Endothelial cell of umbilical vein (primary cell): ENCODE results near the gene NPLOC4. TPM values are rescaled to one million over a fixed set of nuclear protein-coding genes. Genes with fewer than 3 reads are reported as not detected.

ENCODE experiments used
- BruUV-seq: library from RNA; stranded (reverse); fragments of 400-500 nt; replicated peaks from 2 replicates; lab custom pipeline; 2021; lab: Mats Ljungman, UMichigan
- CTCF ChIA-PET: fragments of 300-600, 350-600 bp; sonication (Branson Sonifier 250); formaldehyde crosslinking; loops from one replicate; lab custom pipeline; 2021; ENCODE audit warnings: antibody characterized with exemption, inconsistent platforms; lab: Charles Lee
- POLR2A ChIA-PET: fragments of 300-600, 350-600 bp; sonication (Branson Sonifier 250); formaldehyde crosslinking; loops from one replicate; lab custom pipeline; 2021; ENCODE audit warnings: antibody characterized with exemption, inconsistent platforms; lab: Charles Lee
- DNase-seq: peaks from one replicate; pipeline ENCODE4 v3.0.0-alpha.2; 2011; ENCODE audit warnings: low read depth, low spot score
- FAIRE-seq: peaks from 2 replicates; lab custom pipeline; 2011; peaks lifted over from hg19 to GRCh38; lab: Jason Lieb, UNC
- H2AFZ ChIP-seq: 2 replicates; pipeline ENCODE4 v1.6.0; 2012; ENCODE audit warnings: low read depth, low read length, control low read depth, inconsistent platforms
- H3K27ac ChIP-seq: 2 replicates; pipeline ENCODE4 v1.5.1; 2011; ENCODE audit warnings: low read depth, mild to moderate bottlenecking, control low read depth, low read length, moderate library complexity; ENCODE audit not compliant: insufficient read depth
- H3K27me3 ChIP-seq, 2 experiments: 2 replicates each; pipeline versions ENCODE4 v1.6.0 to v1.6.1; 2011; ENCODE audit warnings: low read length in 2 of 2, mixed read lengths in 1 of 2; ENCODE audit not compliant: control insufficient read depth in 2 of 2, insufficient read depth in 2 of 2
- H3K36me3 ChIP-seq, 2 experiments: 2 replicates in 1 of 2; 3 replicates in 1 of 2; pipeline ENCODE4 v1.5.1; 2011; ENCODE audit warnings: low read length in 2 of 2, mild to moderate bottlenecking in 1 of 2, moderate library complexity in 1 of 2; ENCODE audit not compliant: control insufficient read depth in 2 of 2, insufficient read depth in 2 of 2; ENCODE audit errors: extremely low read depth in 1 of 2
- H3K4me1 ChIP-seq: 3 replicates; pipeline ENCODE4 v1.5.1; 2011; ENCODE audit warnings: mild to moderate bottlenecking, low read length; ENCODE audit not compliant: control insufficient read depth, insufficient read depth; ENCODE audit errors: extremely low read depth
- H3K4me2 ChIP-seq: 2 replicates; pipeline ENCODE4 v1.6.1; 2011; ENCODE audit warnings: low read length, control low read depth, mixed read lengths; ENCODE audit not compliant: insufficient read depth
- H3K4me3 ChIP-seq, 3 experiments: fragments of 200-600 bp in 1 of 3; sonication (generic), shearing (Covaris generic) in 1 of 3; replicated peaks in 1 of 3; 2 replicates each; pipeline ENCODE4 v1.5.1; 2011 to 2016; ENCODE audit warnings: control low read depth in 3 of 3, low read length in 3 of 3, mild to moderate bottlenecking in 2 of 3, inconsistent platforms in 1 of 3, low read depth in 1 of 3, moderate library complexity in 1 of 3; ENCODE audit not compliant: insufficient read depth in 1 of 3
- H3K79me2 ChIP-seq: 2 replicates; pipeline ENCODE4 v1.6.0; 2012; ENCODE audit warnings: low read length, inconsistent platforms; ENCODE audit not compliant: control insufficient read depth, insufficient read depth
- H3K9ac ChIP-seq: replicated peaks from 2 replicates; pipeline ENCODE3; 2011; ENCODE audit warnings: low read length, control low read depth; ENCODE audit not compliant: insufficient read depth; ENCODE audit errors: extremely low read depth
- H3K9me1 ChIP-seq: replicated peaks from 3 replicates; pipeline ENCODE4 v1.6.0; 2011; ENCODE audit warnings: mild to moderate bottlenecking, low read length; ENCODE audit not compliant: control insufficient read depth, insufficient read depth; ENCODE audit errors: extremely low read depth
- H3K9me3 ChIP-seq: replicated peaks from 2 replicates; pipeline ENCODE4 v1.5.1; 2012; ENCODE audit warnings: low read length, inconsistent platforms; ENCODE audit not compliant: control insufficient read depth, insufficient read depth
- H4K20me1 ChIP-seq: replicated peaks from 2 replicates; pipeline ENCODE3; 2011; ENCODE audit warnings: mild to moderate bottlenecking, low read length; ENCODE audit not compliant: control insufficient read depth, insufficient read depth; ENCODE audit errors: extremely low read depth
- EZH2 ChIP-seq: IDR thresholded peaks from 2 replicates; pipeline ENCODE4 v1.6.1; 2012; ENCODE audit warnings: borderline replicate concordance, low read depth, mild to moderate bottlenecking, moderate library complexity, low read length, inconsistent platforms; ENCODE audit not compliant: severe bottlenecking
- FOS ChIP-seq: IDR thresholded peaks from 2 replicates; pipeline ENCODE4 v1.6.1; 2011; ENCODE audit warnings: mild to moderate bottlenecking, low read length, moderate library complexity, borderline replicate concordance; ENCODE audit not compliant: insufficient read depth
- GATA2 ChIP-seq: IDR thresholded peaks from 2 replicates; pipeline ENCODE4 v1.7.0; 2011; ENCODE audit warnings: low read depth, mild to moderate bottlenecking, moderate library complexity, mixed read lengths, low read length; ENCODE audit not compliant: insufficient read length, insufficient read depth
- JUN ChIP-seq: IDR thresholded peaks from 2 replicates; pipeline ENCODE4 v1.6.1; 2011; ENCODE audit warnings: borderline replicate concordance, low read depth; ENCODE audit not compliant: insufficient read length, insufficient read depth
- MYC ChIP-seq: IDR thresholded peaks from one replicate; pipeline ENCODE4 v1.6.1; 2011; ENCODE audit warnings: mild to moderate bottlenecking, low read depth, low read length
- POLR2A ChIP-seq: IDR thresholded peaks from 2 replicates; pipeline ENCODE4 v1.6.1; 2012; ENCODE audit warnings: low read depth, mild to moderate bottlenecking, control low read depth, low read length
- POLR2AphosphoS5 ChIP-seq: IDR thresholded peaks from 2 replicates; pipeline ENCODE4 v1.6.1; 2012; ENCODE audit warnings: low read depth, mild to moderate bottlenecking, control low read depth, low read length, moderate library complexity; ENCODE audit not compliant: insufficient read depth
- dilution Hi-C: fragments of 300-500 bp; cut with MboI; formaldehyde crosslinking; loops from one replicate; pipeline ENCODE4 v1.15.0; 2019; ENCODE audit warnings: low sequenced_read_pairs; ENCODE audit not compliant: extremely low pct_ligation_motif_present
- intact Hi-C: fragments of 100-400 bp; cut with micrococcal nuclease; formaldehyde crosslinking; loops from one replicate; pipeline ENCODE4 v1.10.0; 2022
- polyA plus RNA-seq, 4 experiments: library from polyadenylated mRNA; depleted of rRNA in 3 of 4; stranded (reverse) in 3 of 4; unstranded in 1 of 4; fragments of >200 nt; gene quantifications; 2 replicates each; pipeline versions ENCODE4 v1.2.1 to v1.2.3, GENCODE V29; 2011 to 2012; ENCODE audit warnings: missing spikeins in 1 of 4
- total RNA-seq: library from RNA; stranded (reverse); gene quantifications from 2 replicates; pipeline ENCODE4 v1.2.3, GENCODE V29; 2021
- TF ChIP-seq, protein P1 (sequence below), 2 donors: IDR thresholded peaks; 1 replicate in 1 of 2; 2 replicates in 1 of 2; pipeline ENCODE4 v1.5.1; 2011; ENCODE audit warnings: low read length in 2 of 2, mild to moderate bottlenecking in 2 of 2, moderate library complexity in 2 of 2, control low read depth in 1 of 2, inconsistent platforms in 1 of 2, low read depth in 1 of 2; ENCODE audit not compliant: insufficient read depth in 1 of 2; ENCODE audit errors: extremely low read depth in 1 of 2
- TF ChIP-seq, protein P2 (sequence below): IDR thresholded peaks from 2 replicates; pipeline ENCODE4 v1.6.1; 2011; ENCODE audit not compliant: insufficient read depth, insufficient read length

NPLOC4 gene
- total and polyA plus RNA-seq, 2 donors (not counting 3 experiments of a cell fraction or from before 2014, with no cell fraction given): 150 to 175 TPM

DNA sequence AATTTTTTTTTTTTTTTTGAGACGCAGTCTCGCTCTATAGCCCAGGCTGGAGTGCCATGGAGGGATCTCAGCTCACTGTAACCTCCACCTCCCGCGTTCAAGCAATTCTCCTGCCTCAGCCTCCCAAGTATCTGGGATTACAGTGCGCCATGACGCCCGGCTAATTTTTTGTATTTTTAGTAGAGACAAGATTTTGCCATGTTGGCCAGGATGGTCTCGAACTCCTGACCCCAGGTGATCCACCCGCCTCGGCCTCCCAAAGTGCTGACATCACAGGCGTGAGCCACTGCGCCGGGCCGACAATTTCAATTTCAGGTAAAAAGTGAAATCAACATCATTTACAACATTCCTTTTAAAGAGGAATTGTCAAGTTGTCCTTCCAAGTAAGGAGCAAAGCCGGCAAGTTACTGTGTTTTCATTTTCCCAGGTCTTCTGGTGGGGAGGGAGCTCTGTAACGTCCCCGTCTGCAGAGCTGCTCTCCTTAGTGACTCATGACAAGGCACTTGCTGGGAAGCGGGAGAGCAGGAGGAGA is 873 bp downstream of the NPLOC4 start:
- Histone ChIP-seq H3K4me3 (peak overlapping the region; percentile 70 to 91 (median 84)), H3K9me1 (no peaks in the 10 kb centered on the region), H3K9ac (peak overlapping the region; percentile 93), H3K9me3 (no peaks in the 10 kb centered on the region), H4K20me1 (peaks cover 6% of the 10 kb centered on the region), H3K27ac (peak overlapping the region; percentile 75), H3K36me3 (no peaks in the 10 kb centered on the region), H2AFZ (no peak overlapping the region), H3K4me2 (peak overlapping the region; percentile 89), H3K4me1 (peaks cover 11% of the 10 kb centered on the region), H3K79me2 (peaks cover 53% of the 10 kb centered on the region), H3K27me3 (no peaks in the 10 kb centered on the region)
- ChIA-PET CTCF (interaction anchor here (1.0 to 1.1 kb wide), 2 partner anchors 12 to 29 kb away, joined by 3 to 4 read pairs; no protein-coding TSS in a partner anchor), POLR2A (interaction anchor here (0.9 kb wide), 1 partner anchor 20 kb away, joined by 4 read pairs; the partner anchor contains the start of gene PDE6G)
- dilution Hi-C loops (no loop called here), intact Hi-C loops (loop anchor here (2.0 kb wide), 1 partner anchor 31 kb away; the partner anchor contains the start of genes CCDC137 and OXLD1)
- FAIRE-seq (peak; percentile 83), DNase-seq (no peak)
- no peak for TF ChIP-seq JUN
- TF ChIP-seq EZH2: no peak
- no peak for TF ChIP-seq MYC
- TF ChIP-seq, protein P1, sequence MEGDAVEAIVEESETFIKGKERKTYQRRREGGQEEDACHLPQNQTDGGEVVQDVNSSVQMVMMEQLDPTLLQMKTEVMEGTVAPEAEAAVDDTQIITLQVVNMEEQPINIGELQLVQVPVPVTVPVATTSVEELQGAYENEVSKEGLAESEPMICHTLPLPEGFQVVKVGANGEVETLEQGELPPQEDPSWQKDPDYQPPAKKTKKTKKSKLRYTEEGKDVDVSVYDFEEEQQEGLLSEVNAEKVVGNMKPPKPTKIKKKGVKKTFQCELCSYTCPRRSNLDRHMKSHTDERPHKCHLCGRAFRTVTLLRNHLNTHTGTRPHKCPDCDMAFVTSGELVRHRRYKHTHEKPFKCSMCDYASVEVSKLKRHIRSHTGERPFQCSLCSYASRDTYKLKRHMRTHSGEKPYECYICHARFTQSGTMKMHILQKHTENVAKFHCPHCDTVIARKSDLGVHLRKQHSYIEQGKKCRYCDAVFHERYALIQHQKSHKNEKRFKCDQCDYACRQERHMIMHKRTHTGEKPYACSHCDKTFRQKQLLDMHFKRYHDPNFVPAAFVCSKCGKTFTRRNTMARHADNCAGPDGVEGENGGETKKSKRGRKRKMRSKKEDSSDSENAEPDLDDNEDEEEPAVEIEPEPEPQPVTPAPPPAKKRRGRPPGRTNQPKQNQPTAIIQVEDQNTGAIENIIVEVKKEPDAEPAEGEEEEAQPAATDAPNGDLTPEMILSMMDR (IDR thresholded peaks at IDR 0.05; ENCODE audit: extremely low read depth in 1 of 2, insufficient read depth in 1 of 2, low read depth in 1 of 2, low read length in 2 of 2): no peak
- BruUV-seq: TSS peak; percentile 42

DNA sequence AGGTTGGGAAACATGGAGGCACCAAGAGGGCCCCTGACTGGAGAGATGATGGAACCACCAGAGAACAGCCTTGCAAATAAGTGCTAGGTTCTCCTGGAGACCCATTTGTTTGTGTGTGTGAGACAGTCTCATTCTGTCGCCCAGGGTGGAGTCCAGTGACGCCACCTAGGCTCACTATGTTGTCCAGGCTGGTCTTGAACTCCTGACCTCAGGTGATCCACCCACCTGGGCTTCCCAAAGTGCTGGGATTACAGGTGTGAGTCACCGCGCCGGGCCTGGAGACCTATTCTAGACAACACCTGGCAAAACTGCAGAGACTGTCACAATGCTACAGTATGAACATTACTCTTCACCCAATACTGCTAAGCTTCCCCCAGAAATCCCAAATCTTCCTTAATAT is 1.5 kb downstream of the NPLOC4 start:
- Histone ChIP-seq H3K27ac (no peak overlapping the region), H4K20me1 (peaks cover 6% of the 10 kb centered on the region), H3K27me3 (no peaks in the 10 kb centered on the region), H3K9me1 (no peaks in the 10 kb centered on the region), H3K9me3 (no peaks in the 10 kb centered on the region), H3K4me3 (peak overlapping the region in 1 of 3 experiments; percentile 84), H3K36me3 (no peaks in the 10 kb centered on the region), H3K4me1 (peaks cover 11% of the 10 kb centered on the region), H3K4me2 (peak overlapping the region; percentile 89), H3K9ac (no peak overlapping the region), H2AFZ (no peak overlapping the region), H3K79me2 (peaks cover 57% of the 10 kb centered on the region)
- DNase-seq: no peak
- POLR2A ChIA-PET: no interaction called here
- TF ChIP-seq EZH2 (no peak), GATA2 (no peak), POLR2AphosphoS5 (no peak), FOS (no peak), MYC (no peak), POLR2A (no peak), JUN (no peak)
- TF ChIP-seq, protein P1 (IDR thresholded peaks at IDR 0.05; ENCODE audit: extremely low read depth in 1 of 2, insufficient read depth in 1 of 2, low read depth in 1 of 2, low read length in 2 of 2): no peak
- TF ChIP-seq, protein P2, sequence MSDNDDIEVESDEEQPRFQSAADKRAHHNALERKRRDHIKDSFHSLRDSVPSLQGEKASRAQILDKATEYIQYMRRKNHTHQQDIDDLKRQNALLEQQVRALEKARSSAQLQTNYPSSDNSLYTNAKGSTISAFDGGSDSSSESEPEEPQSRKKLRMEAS: no peak
- CTCF ChIA-PET: no interaction called here
- FAIRE-seq: no peak
- dilution Hi-C loops (no loop called here), intact Hi-C loops (no loop called here)
- no TSS peak for BruUV-seq
